Measurements from ENCODE around the gene LRRC28. TPM values are rescaled to one million over a fixed set of nuclear protein-coding genes. Genes with fewer than 3 reads are reported as not detected.
A peak's percentile ranks its signal among the peaks of the same experiment; 100 is the strongest.

The LRRC28 gene
- total RNA-seq, 1 donor from 2014 or later = 13.4 TPM

GRCh38 chr15:99249270-99249841 lies 1.9 kb upstream of the LRRC28 start, which contains the start of gene TTC23:
Gene TTC23, minus strand, starts transcription at chr15:99249581. Its CDS starts 20,869 bp downstream, at chr15:99228712.
- DNase-seq (ENCODE audit: low read depth, low spot score) = peak; percentile 65

GRCh38 chr15:99250001-99250400 lies 1.3 kb upstream of the LRRC28 start:
- DNase-seq (ENCODE audit: low read depth, low spot score) = no peak

- DNase-seq (ENCODE audit: low read depth, low spot score) = no peak
These were observed 806 bp upstream of the LRRC28 start for GRCh38 chr15:99250494-99250856.

- no peak for DNase-seq (ENCODE audit: low read depth, low spot score)
These were observed 1.0 kb downstream of the LRRC28 start for GRCh38 chr15:99252326-99252725.

- no peak for DNase-seq (ENCODE audit: low read depth, low spot score)
These were observed 2.3 kb downstream of the LRRC28 start for GRCh38 chr15:99253381-99254090.

GRCh38 chr15:99257107-99257750 lies 5.9 kb downstream of the LRRC28 start:
- DNase-seq (ENCODE audit: low read depth, low spot score) = no peak

- no peak for DNase-seq (ENCODE audit: low read depth, low spot score)
These were observed 12.8 kb downstream of the LRRC28 start for GRCh38 chr15:99264125-99264524.

- DNase-seq (ENCODE audit: low read depth, low spot score) = no peak
These were observed 14.3 kb downstream of the LRRC28 start for GRCh38 chr15:99265541-99266070.

GRCh38 chr15:99267957-99268356 lies 16.7 kb downstream of the LRRC28 start:
- no peak for DNase-seq (ENCODE audit: low read depth, low spot score)

GRCh38 chr15:99268431-99268830 lies 17.1 kb downstream of the LRRC28 start:
- DNase-seq (ENCODE audit: low read depth, low spot score) = no peak

- DNase-seq (ENCODE audit: low read depth, low spot score) = no peak
These were observed 22.5 kb downstream of the LRRC28 start for GRCh38 chr15:99273801-99274200.

- no peak for DNase-seq (ENCODE audit: low read depth, low spot score)
These were observed 23.8 kb downstream of the LRRC28 start for GRCh38 chr15:99275061-99275460.

- no peak for DNase-seq (ENCODE audit: low read depth, low spot score)
These were observed 24.3 kb downstream of the LRRC28 start for GRCh38 chr15:99275525-99276128.

- DNase-seq (ENCODE audit: low read depth, low spot score) = no peak
These were observed 28.0 kb downstream of the LRRC28 start for GRCh38 chr15:99279290-99279689.

GRCh38 chr15:99279827-99280226 lies 28.5 kb downstream of the LRRC28 start:
- no peak for DNase-seq (ENCODE audit: low read depth, low spot score)

- DNase-seq (ENCODE audit: low read depth, low spot score) = no peak
These were observed 30.8 kb downstream of the LRRC28 start for GRCh38 chr15:99282121-99282520.

- DNase-seq (ENCODE audit: low read depth, low spot score) = no peak
These were observed 31.3 kb downstream of the LRRC28 start for GRCh38 chr15:99282586-99282985.

GRCh38 chr15:99283717-99284116 lies 32.4 kb downstream of the LRRC28 start:
- no peak for DNase-seq (ENCODE audit: low read depth, low spot score)

GRCh38 chr15:99291643-99292042 lies 40.4 kb downstream of the LRRC28 start:
- DNase-seq (ENCODE audit: low read depth, low spot score) = no peak

- no peak for DNase-seq (ENCODE audit: low read depth, low spot score)
These were observed 44.6 kb downstream of the LRRC28 start for GRCh38 chr15:99295840-99296239.

- DNase-seq (ENCODE audit: low read depth, low spot score) = no peak
These were observed 45.1 kb downstream of the LRRC28 start for GRCh38 chr15:99296386-99296785.

- DNase-seq (ENCODE audit: low read depth, low spot score) = no peak
These were observed 52.6 kb downstream of the LRRC28 start for GRCh38 chr15:99303907-99304306.

All from pulmonary artery endothelial cell (primary cell).